NCI-H226 (cell line): ENCODE measurements around the gene SH2D3C.

ENCODE experiments used
- DNase-seq: peaks from one replicate; pipeline ENCODE4 v3.0.0-alpha.2; 2015

SH2D3C gene

GRCh38 chr9:127735530-127736185 is 42.8 kb downstream of the SH2D3C start:
- DNase-seq, result no peak

- peak; percentile 89 for DNase-seq
Measured at GRCh38 chr9:127734747-127735529, 43.5 kb downstream of the SH2D3C start, which contains the start of gene TOR2A. TSS of gene TOR2A (minus strand) at chr9:127735294. CDS start at chr9:127735270, 24 bp downstream.

- DNase-seq, result no peak
Measured at GRCh38 chr9:127734247-127734746, 44.2 kb downstream of the SH2D3C start.

GRCh38 chr9:127733614-127734013 is 44.9 kb downstream of the SH2D3C start:
- DNase-seq, result no peak

GRCh38 chr9:127732444-127732843 is 46.0 kb downstream of the SH2D3C start:
- no peak for DNase-seq

GRCh38 chr9:127731938-127732337 is 46.5 kb downstream of the SH2D3C start:
- DNase-seq, result no peak

- no peak for DNase-seq
Measured at GRCh38 chr9:127730799-127731410, 47.6 kb downstream of the SH2D3C start.

- DNase-seq, result no peak
Measured at GRCh38 chr9:127730262-127730661, 48.2 kb downstream of the SH2D3C start.

GRCh38 chr9:127729522-127730256 is 48.8 kb downstream of the SH2D3C start:
- DNase-seq, result no peak

GRCh38 chr9:127728808-127729207 is 49.7 kb downstream of the SH2D3C start:
- DNase-seq, result no peak

GRCh38 chr9:127726871-127727270 is 51.6 kb downstream of the SH2D3C start:
- DNase-seq, result no peak

- no peak for DNase-seq
Measured at GRCh38 chr9:127724012-127724411, 54.5 kb downstream of the SH2D3C start.

- peak; percentile 88 for DNase-seq
Measured at GRCh38 chr9:127723444-127723843, 55.0 kb downstream of the SH2D3C start.

- no peak for DNase-seq
Measured at GRCh38 chr9:127723013-127723412, 55.5 kb downstream of the SH2D3C start.

- no peak for DNase-seq
Measured at GRCh38 chr9:127722055-127722745, 56.3 kb downstream of the SH2D3C start.

- peak; percentile 73 for DNase-seq
Measured at GRCh38 chr9:127721391-127721821, 57.1 kb downstream of the SH2D3C start.

- no peak for DNase-seq
Measured at GRCh38 chr9:127720865-127721227, 57.6 kb downstream of the SH2D3C start.

GRCh38 chr9:127720031-127720864 is 58.2 kb downstream of the SH2D3C start:
- DNase-seq, result no peak

- no peak for DNase-seq
Measured at GRCh38 chr9:127717766-127718165, 60.7 kb downstream of the SH2D3C start.

GRCh38 chr9:127716412-127716811 is 62.1 kb downstream of the SH2D3C start:
- no peak for DNase-seq
